Measurements from ENCODE around the gene UQCC2.

GRCh38 chr6:33729059-33729458 is 17.6 kb upstream of the UQCC2 start:
- TF ChIP-seq, protein P1, sequence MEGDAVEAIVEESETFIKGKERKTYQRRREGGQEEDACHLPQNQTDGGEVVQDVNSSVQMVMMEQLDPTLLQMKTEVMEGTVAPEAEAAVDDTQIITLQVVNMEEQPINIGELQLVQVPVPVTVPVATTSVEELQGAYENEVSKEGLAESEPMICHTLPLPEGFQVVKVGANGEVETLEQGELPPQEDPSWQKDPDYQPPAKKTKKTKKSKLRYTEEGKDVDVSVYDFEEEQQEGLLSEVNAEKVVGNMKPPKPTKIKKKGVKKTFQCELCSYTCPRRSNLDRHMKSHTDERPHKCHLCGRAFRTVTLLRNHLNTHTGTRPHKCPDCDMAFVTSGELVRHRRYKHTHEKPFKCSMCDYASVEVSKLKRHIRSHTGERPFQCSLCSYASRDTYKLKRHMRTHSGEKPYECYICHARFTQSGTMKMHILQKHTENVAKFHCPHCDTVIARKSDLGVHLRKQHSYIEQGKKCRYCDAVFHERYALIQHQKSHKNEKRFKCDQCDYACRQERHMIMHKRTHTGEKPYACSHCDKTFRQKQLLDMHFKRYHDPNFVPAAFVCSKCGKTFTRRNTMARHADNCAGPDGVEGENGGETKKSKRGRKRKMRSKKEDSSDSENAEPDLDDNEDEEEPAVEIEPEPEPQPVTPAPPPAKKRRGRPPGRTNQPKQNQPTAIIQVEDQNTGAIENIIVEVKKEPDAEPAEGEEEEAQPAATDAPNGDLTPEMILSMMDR (IDR thresholded peaks at IDR 0.05) = no peak
- no peak for TF ChIP-seq POLR2A (IDR thresholded peaks at IDR 0.05)
